Hepatocyte (in vitro differentiated cells): ENCODE data around the gene ARHGEF38. TPM values are rescaled to one million over a fixed set of nuclear protein-coding genes. Genes with fewer than 3 reads are reported as not detected.

ENCODE experiments used
- DNase-seq: peaks from one replicate; pipeline ENCODE4 v3.0.0-alpha.2; 2016; ENCODE audit warnings: low spot score
- H2AFZ ChIP-seq: fragments of 200-600 bp; sonication (generic); 2 replicates; pipeline ENCODE4 v1.6.0; 2016; ENCODE audit warnings: antibody characterized with exemption, mild to moderate bottlenecking
- H3K27ac ChIP-seq: fragments of 200-600 bp; sonication (generic); 2 replicates; pipeline ENCODE4 v1.5.1; 2016; ENCODE audit warnings: mild to moderate bottlenecking
- H3K27me3 ChIP-seq: fragments of 200-600 bp; sonication (generic); 2 replicates; pipeline ENCODE4 v1.6.1; 2016
- H3K36me3 ChIP-seq: fragments of 200-600 bp; sonication (generic); replicated peaks from 2 replicates; pipeline ENCODE4 v1.5.1; 2016; ENCODE audit warnings: low read depth; ENCODE audit not compliant: insufficient read depth
- H3K4me1 ChIP-seq: fragments of 200-600 bp; sonication (generic); 2 replicates; pipeline ENCODE4 v1.5.1; 2016; ENCODE audit warnings: mild to moderate bottlenecking, moderate library complexity; ENCODE audit not compliant: insufficient read depth
- H3K4me2 ChIP-seq: fragments of 200-600 bp; sonication (generic); 2 replicates; pipeline ENCODE4 v1.6.0; 2016
- H3K4me3 ChIP-seq: fragments of 200-600 bp; sonication (generic); 2 replicates; pipeline ENCODE4 v1.5.1; 2016; ENCODE audit warnings: mild to moderate bottlenecking
- H3K79me2 ChIP-seq: fragments of 200-600 bp; sonication (generic); 2 replicates; pipeline ENCODE4 v1.6.0; 2017; ENCODE audit warnings: mild to moderate bottlenecking
- H3K9me2 ChIP-seq: fragments of 200-600 bp; sonication (generic); replicated peaks from 2 replicates; pipeline ENCODE4 v1.6.0; 2017; ENCODE audit warnings: mild to moderate bottlenecking; ENCODE audit not compliant: insufficient read depth
- H3K9me3 ChIP-seq: fragments of 200-600 bp; sonication (generic); 2 replicates; pipeline ENCODE4 v1.5.1; 2016; ENCODE audit warnings: low read depth, mild to moderate bottlenecking
- H4K20me1 ChIP-seq: fragments of 200-600 bp; sonication (generic); 2 replicates; pipeline ENCODE4 v1.6.0; 2016; ENCODE audit warnings: mild to moderate bottlenecking; ENCODE audit not compliant: insufficient read depth, poor library complexity, severe bottlenecking
- EZH2 ChIP-seq: fragments of 200-600 bp; sonication (generic); IDR thresholded peaks from 2 replicates; pipeline ENCODE4 v1.6.1; 2016; ENCODE audit warnings: antibody characterized with exemption, mild to moderate bottlenecking, borderline replicate concordance
- EZH2phosphoT487 ChIP-seq: fragments of 200-600 bp; sonication (generic); IDR thresholded peaks from one replicate; pipeline ENCODE4 v1.6.1; 2018; ENCODE audit warnings: antibody characterized with exemption, mild to moderate bottlenecking, low read depth, moderate library complexity; ENCODE audit not compliant: unreplicated experiment, severe bottlenecking
- WGBS: methylation state at CpG from one replicate; pipeline ENCODE4 v1.1.6; 2016; ENCODE audit warnings: low lambda C conversion rate; ENCODE audit errors: missing lambda C conversion rate; 5-methylcytosine and 5-hydroxymethylcytosine counted together
- polyA plus RNA-seq: library from polyadenylated mRNA; unstranded; fragments of >200 nt; fragmentation: Nextera tagmentation; extraction: Ambion mirVana; gene quantifications from 2 replicates; pipeline ENCODE4 v1.2.1, GENCODE V29; 2016
- total RNA-seq: library from RNA; depleted of rRNA; stranded (reverse); fragments of >200 nt; gene quantifications from 2 replicates; pipeline ENCODE4 v1.2.3, GENCODE V29; 2014
- TF ChIP-seq, protein P1 (sequence below): fragments of 200-600 bp; sonication (generic); IDR thresholded peaks from 2 replicates; pipeline ENCODE4 v1.5.1; 2016; ENCODE audit warnings: antibody characterized with exemption, mild to moderate bottlenecking; ENCODE audit not compliant: poor library complexity

Gene ARHGEF38
- total and polyA plus RNA-seq, 2 experiments from 2014 or later = 2.0 to 4.0 TPM

DNA sequence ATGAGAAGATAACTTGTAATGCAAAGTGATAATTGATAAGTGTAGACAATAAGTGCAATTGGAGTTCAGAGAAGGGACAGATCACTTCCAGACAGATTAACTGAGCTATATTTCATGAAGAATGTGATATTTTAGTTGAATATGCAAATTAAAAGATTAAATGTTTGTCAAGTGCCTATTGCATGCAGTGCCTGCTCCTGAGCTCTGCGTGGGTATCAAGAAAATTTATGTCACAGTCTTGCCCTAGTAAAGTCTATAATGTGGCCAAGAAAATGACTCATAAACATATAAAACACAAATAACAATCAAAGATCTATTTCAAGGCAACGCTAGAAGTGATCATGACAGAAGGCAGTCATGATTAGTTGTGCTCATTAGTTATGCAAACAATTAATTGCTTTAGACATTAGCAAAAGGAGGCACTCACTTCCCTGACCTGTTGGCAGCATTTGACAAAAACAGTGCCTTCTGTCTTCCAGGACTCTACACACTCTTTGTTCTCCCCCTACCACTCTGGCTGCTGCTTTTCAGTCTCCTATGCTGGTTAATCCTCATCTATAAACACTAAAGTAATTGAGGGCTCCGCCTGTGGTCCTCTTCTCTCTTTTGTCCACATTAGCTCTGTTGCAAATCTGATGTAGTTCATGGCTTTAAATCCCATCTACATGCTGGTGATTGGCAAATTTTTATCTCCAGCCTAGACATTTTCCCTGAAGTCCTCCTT is 47.7 kb downstream of the ARHGEF38 start:
- H3K4me2 ChIP-seq = no peak overlapping the region
- no peaks in the 10 kb centered on the region for H3K9me3 ChIP-seq
- DNase-seq = no peak
- H2AFZ ChIP-seq = no peak overlapping the region
- WGBS = 72% methylated on average over 3 of the region's 3 CpGs
- H3K36me3 ChIP-seq = no peaks in the 10 kb centered on the region
- no peaks in the 10 kb centered on the region for H3K9me2 ChIP-seq
- no peaks in the 10 kb centered on the region for H3K27me3 ChIP-seq
- H3K4me3 ChIP-seq = no peak overlapping the region
- H3K4me1 ChIP-seq = peaks cover 12% of the 10 kb centered on the region
- H3K27ac ChIP-seq = no peak overlapping the region
- no peaks in the 10 kb centered on the region for H4K20me1 ChIP-seq
- no peaks in the 10 kb centered on the region for H3K79me2 ChIP-seq
- TF ChIP-seq EZH2phosphoT487 (no peak), EZH2 (no peak)
- TF ChIP-seq, protein P1, sequence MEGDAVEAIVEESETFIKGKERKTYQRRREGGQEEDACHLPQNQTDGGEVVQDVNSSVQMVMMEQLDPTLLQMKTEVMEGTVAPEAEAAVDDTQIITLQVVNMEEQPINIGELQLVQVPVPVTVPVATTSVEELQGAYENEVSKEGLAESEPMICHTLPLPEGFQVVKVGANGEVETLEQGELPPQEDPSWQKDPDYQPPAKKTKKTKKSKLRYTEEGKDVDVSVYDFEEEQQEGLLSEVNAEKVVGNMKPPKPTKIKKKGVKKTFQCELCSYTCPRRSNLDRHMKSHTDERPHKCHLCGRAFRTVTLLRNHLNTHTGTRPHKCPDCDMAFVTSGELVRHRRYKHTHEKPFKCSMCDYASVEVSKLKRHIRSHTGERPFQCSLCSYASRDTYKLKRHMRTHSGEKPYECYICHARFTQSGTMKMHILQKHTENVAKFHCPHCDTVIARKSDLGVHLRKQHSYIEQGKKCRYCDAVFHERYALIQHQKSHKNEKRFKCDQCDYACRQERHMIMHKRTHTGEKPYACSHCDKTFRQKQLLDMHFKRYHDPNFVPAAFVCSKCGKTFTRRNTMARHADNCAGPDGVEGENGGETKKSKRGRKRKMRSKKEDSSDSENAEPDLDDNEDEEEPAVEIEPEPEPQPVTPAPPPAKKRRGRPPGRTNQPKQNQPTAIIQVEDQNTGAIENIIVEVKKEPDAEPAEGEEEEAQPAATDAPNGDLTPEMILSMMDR = no peak

- Histone ChIP-seq H3K36me3 (no peaks in the 10 kb centered on the region), H3K27ac (no peak overlapping the region), H3K79me2 (no peaks in the 10 kb centered on the region), H3K4me1 (peaks cover 12% of the 10 kb centered on the region), H3K9me3 (no peaks in the 10 kb centered on the region), H3K9me2 (no peaks in the 10 kb centered on the region), H3K4me2 (no peak overlapping the region), H3K4me3 (no peak overlapping the region), H4K20me1 (no peaks in the 10 kb centered on the region), H2AFZ (no peak overlapping the region), H3K27me3 (no peaks in the 10 kb centered on the region)
- DNase-seq = no peak
- 81% methylated on average over 1 of the region's 1 CpG for WGBS
- TF ChIP-seq, protein P1 = no peak
- no peak for TF ChIP-seq EZH2phosphoT487
- no peak for TF ChIP-seq EZH2
Observed at GRCh38 chr4:105600951-105601350, 48.5 kb downstream of the ARHGEF38 start.

DNA sequence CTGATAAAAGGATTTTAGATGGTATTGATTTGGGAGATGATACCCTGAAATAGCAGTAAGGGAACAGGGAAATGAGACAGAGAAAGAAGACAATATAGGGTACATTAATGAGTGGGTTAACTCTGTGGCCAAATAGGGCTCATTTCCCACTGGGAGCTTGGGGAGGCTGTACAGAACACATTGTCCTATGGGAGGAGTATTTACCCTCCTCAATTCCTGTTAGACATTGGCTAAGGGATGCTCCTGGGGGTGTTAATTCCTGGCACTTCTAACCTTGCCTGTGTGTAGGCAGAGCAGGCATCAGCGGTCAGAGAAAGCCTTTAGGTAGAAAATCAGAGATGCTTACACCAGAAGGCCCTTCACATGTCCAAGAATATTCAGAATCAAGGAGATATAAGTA is 49.0 kb downstream of the ARHGEF38 start:
- Histone ChIP-seq H3K79me2 (no peaks in the 10 kb centered on the region), H3K4me2 (no peak overlapping the region), H3K27ac (no peak overlapping the region), H4K20me1 (no peaks in the 10 kb centered on the region), H3K4me3 (no peak overlapping the region), H2AFZ (no peak overlapping the region), H3K27me3 (no peaks in the 10 kb centered on the region), H3K9me2 (no peaks in the 10 kb centered on the region), H3K9me3 (no peaks in the 10 kb centered on the region), H3K4me1 (peaks cover 12% of the 10 kb centered on the region), H3K36me3 (no peaks in the 10 kb centered on the region)
- DNase-seq = no peak
- 67% methylated on average over 1 of the region's 1 CpG for WGBS
- no peak for TF ChIP-seq EZH2phosphoT487
- TF ChIP-seq, protein P1 = no peak
- no peak for TF ChIP-seq EZH2
